HepG2 (cell line): ENCODE measurements around the gene MYO19. TPM values are rescaled to one million over a fixed set of nuclear protein-coding genes. Genes with fewer than 3 reads are reported as not detected.
A peak's percentile ranks its signal among the peaks of the same experiment; 100 is the strongest.

Experiments
- BCL6 ChIP-seq: IDR thresholded peaks from 2 replicates; pipeline ENCODE4 v1.6.1; 2016; ENCODE audit warnings: missing genetic modification reagents, missing compliant biosample characterization
- EHMT2 ChIP-seq: fragments of 200-600 bp; sonication (generic); IDR thresholded peaks from 2 replicates; pipeline ENCODE4 v1.7.0; 2017; ENCODE audit warnings: antibody characterized with exemption, low read depth, low read length, borderline replicate concordance
- HOXA3 ChIP-seq: sonication (generic); formaldehyde crosslinking; IDR thresholded peaks from 2 replicates; pipeline ENCODE4 v1.5.0; 2020; ENCODE audit warnings: missing genetic modification reagents
- KAT8 ChIP-seq: IDR thresholded peaks from 2 replicates; pipeline ENCODE4 v1.6.1; 2016; ENCODE audit warnings: missing genetic modification reagents, missing compliant biosample characterization
- KDM2A ChIP-seq: sonication (generic); formaldehyde crosslinking; IDR thresholded peaks from 2 replicates; pipeline ENCODE4 v1.4.0; 2020; ENCODE audit warnings: low read depth, missing genetic modification reagents, borderline replicate concordance
- NFIC ChIP-seq: IDR thresholded peaks from 2 replicates; pipeline ENCODE4 v1.6.1; 2012; ENCODE audit warnings: mild to moderate bottlenecking, low read length, inconsistent platforms
- TBX2 ChIP-seq: sonication (generic); formaldehyde crosslinking; IDR thresholded peaks from 2 replicates; pipeline ENCODE4 v1.5.0; 2020; ENCODE audit warnings: missing genetic modification reagents, mild to moderate bottlenecking, borderline replicate concordance
- TMF1 ChIP-seq: sonication (generic); formaldehyde crosslinking; IDR thresholded peaks from 2 replicates; pipeline ENCODE4 v1.8.1; 2022; ENCODE audit warnings: low read depth, missing genetic modification reagents
- ZNF24 ChIP-seq: fragments of 450-650 bp; IDR thresholded peaks from 2 replicates; pipeline ENCODE4 v1.6.1; 2017; ENCODE audit warnings: antibody characterized with exemption, mild to moderate bottlenecking
- polyA plus RNA-seq, 8 experiments: library from polyadenylated mRNA; depleted of rRNA in 3 of 8; stranded (reverse) in 7 of 8; unstranded in 1 of 8; fragments of >200 nt; fragmentation: Illumina TruSeq in 4 of 8; extraction: Trizol in 4 of 8; gene quantifications; 2 replicates each; pipeline versions ENCODE4 v1.2.1 to v1.2.3, GENCODE V29; 2011 to 2016; ENCODE audit warnings: low read depth in 4 of 8, missing spikeins in 1 of 8, mixed read lengths in 1 of 8; ENCODE audit not compliant: insufficient read depth in 1 of 8
- total RNA-seq, 5 experiments: library from RNA; depleted of rRNA; stranded (reverse); fragments of >200 nt; fragmentation: Illumina TruSeq; extraction: Trizol; gene quantifications; 2 replicates each; pipeline ENCODE4 v1.2.3, GENCODE V29; 2016; ENCODE audit warnings: low read depth in 1 of 5
- TF ChIP-seq, protein P1 (sequence below): sonication (generic); formaldehyde crosslinking; IDR thresholded peaks from 2 replicates; pipeline ENCODE4; 2020; ENCODE audit warnings: missing genetic modification reagents, mild to moderate bottlenecking, borderline replicate concordance
- TF ChIP-seq, protein P2 (sequence below): sonication (generic); formaldehyde crosslinking; IDR thresholded peaks from 2 replicates; pipeline ENCODE4 v1.9.0; 2022; ENCODE audit warnings: missing genetic modification reagents, mild to moderate bottlenecking, borderline replicate concordance
- TF ChIP-seq, protein P3 (sequence below): sonication (generic); formaldehyde crosslinking; IDR thresholded peaks from 2 replicates; pipeline ENCODE4 v1.4.0; 2020; ENCODE audit warnings: missing genetic modification reagents
- TF ChIP-seq, protein P4 (sequence below): IDR thresholded peaks from 2 replicates; pipeline ENCODE4 v1.6.1; 2016; ENCODE audit warnings: low read depth, control low read depth
- TF ChIP-seq, protein P5 (sequence below): sonication (generic); formaldehyde crosslinking; IDR thresholded peaks from 2 replicates; pipeline ENCODE4 v1.8.1; 2023; ENCODE audit warnings: mild to moderate bottlenecking, inconsistent platforms, moderate library complexity, missing genetic modification reagents, borderline replicate concordance
- TF ChIP-seq, protein P6 (sequence below): sonication (generic); formaldehyde crosslinking; IDR thresholded peaks from 2 replicates; pipeline ENCODE4 v1.4.0; 2020; ENCODE audit warnings: missing genetic modification reagents

The MYO19 gene
- total and polyA plus RNA-seq, 2 of the 13 experiments (the other 11 are each of a cell fraction or from before 2014, with no cell fraction given), result 75.7 to 82.3 TPM

DNA sequence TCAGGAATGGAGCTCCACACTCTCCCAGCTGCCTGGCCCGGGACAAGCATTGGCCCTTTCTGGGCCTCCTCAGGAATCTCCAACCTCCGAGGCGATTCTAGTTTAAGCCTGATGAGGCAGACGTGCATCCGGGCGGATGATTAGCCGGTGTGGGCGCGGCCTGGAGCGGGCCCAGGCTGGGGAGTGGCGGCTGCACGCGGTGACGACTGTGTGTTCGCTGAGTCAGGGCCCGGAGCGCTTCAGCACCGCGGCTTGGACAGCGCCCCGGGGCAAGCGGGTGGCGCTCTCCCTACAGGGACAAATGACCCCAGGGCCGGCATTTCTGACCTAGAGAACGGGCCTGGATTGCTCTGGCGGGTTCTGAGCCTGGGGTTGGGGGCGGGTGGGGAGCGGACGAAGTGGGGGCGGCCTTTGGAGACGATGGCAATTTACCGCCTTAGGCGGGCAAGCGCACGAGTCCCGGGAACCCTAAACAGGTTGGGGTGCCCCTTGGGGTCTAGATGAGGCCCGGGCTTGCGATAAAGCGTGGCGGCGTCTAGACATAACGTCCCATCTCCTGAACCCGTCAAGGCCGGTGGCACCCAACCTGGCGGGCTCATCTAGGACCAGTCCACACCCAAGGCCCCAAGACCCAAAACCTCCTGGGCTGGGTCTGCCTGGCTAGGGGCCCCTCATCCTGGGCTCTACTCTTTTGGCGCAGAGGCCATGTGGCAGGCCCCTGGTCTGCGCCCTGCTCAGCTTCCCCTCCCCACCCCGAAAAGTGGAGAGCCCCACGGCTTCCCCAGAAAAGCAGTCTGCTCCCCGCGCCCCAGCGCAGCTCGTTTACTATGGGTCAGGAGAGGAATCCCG lies 70.5 kb downstream of the MYO19 start (continued):
- TF ChIP-seq, protein P1, sequence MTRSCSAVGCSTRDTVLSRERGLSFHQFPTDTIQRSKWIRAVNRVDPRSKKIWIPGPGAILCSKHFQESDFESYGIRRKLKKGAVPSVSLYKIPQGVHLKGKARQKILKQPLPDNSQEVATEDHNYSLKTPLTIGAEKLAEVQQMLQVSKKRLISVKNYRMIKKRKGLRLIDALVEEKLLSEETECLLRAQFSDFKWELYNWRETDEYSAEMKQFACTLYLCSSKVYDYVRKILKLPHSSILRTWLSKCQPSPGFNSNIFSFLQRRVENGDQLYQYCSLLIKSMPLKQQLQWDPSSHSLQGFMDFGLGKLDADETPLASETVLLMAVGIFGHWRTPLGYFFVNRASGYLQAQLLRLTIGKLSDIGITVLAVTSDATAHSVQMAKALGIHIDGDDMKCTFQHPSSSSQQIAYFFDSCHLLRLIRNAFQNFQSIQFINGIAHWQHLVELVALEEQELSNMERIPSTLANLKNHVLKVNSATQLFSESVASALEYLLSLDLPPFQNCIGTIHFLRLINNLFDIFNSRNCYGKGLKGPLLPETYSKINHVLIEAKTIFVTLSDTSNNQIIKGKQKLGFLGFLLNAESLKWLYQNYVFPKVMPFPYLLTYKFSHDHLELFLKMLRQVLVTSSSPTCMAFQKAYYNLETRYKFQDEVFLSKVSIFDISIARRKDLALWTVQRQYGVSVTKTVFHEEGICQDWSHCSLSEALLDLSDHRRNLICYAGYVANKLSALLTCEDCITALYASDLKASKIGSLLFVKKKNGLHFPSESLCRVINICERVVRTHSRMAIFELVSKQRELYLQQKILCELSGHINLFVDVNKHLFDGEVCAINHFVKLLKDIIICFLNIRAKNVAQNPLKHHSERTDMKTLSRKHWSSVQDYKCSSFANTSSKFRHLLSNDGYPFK, result no peak
- TF ChIP-seq KAT8 (CRISPR knock-in tag) (0 out of 2 replicates have a peak, but pooled peaks have one; percentile 28), EHMT2 (peak; percentile 73; the same call in 1 of the 2 replicates), TMF1 (no peak), KDM2A (CRISPR knock-in tag) (peak; percentile 68; the same call in 1 of the 2 replicates), TBX2 (CRISPR knock-in tag) (peak; percentile 22; the same call in 1 of the 2 replicates), BCL6 (CRISPR knock-in tag) (no peak), ZNF24 (no peak), NFIC (no peak), HOXA3 (CRISPR knock-in tag) (peak; percentile 58)
- TF ChIP-seq, protein P2, sequence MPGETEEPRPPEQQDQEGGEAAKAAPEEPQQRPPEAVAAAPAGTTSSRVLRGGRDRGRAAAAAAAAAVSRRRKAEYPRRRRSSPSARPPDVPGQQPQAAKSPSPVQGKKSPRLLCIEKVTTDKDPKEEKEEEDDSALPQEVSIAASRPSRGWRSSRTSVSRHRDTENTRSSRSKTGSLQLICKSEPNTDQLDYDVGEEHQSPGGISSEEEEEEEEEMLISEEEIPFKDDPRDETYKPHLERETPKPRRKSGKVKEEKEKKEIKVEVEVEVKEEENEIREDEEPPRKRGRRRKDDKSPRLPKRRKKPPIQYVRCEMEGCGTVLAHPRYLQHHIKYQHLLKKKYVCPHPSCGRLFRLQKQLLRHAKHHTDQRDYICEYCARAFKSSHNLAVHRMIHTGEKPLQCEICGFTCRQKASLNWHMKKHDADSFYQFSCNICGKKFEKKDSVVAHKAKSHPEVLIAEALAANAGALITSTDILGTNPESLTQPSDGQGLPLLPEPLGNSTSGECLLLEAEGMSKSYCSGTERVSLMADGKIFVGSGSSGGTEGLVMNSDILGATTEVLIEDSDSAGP (CRISPR knock-in tag), result no peak
- TF ChIP-seq, protein P3, sequence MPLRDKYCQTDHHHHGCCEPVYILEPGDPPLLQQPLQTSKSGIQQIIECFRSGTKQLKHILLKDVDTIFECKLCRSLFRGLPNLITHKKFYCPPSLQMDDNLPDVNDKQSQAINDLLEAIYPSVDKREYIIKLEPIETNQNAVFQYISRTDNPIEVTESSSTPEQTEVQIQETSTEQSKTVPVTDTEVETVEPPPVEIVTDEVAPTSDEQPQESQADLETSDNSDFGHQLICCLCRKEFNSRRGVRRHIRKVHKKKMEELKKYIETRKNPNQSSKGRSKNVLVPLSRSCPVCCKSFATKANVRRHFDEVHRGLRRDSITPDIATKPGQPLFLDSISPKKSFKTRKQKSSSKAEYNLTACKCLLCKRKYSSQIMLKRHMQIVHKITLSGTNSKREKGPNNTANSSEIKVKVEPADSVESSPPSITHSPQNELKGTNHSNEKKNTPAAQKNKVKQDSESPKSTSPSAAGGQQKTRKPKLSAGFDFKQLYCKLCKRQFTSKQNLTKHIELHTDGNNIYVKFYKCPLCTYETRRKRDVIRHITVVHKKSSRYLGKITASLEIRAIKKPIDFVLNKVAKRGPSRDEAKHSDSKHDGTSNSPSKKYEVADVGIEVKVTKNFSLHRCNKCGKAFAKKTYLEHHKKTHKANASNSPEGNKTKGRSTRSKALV (CRISPR knock-in tag), result 0 out of 2 replicates have a peak, but pooled peaks have one; percentile 34
- TF ChIP-seq, protein P4, sequence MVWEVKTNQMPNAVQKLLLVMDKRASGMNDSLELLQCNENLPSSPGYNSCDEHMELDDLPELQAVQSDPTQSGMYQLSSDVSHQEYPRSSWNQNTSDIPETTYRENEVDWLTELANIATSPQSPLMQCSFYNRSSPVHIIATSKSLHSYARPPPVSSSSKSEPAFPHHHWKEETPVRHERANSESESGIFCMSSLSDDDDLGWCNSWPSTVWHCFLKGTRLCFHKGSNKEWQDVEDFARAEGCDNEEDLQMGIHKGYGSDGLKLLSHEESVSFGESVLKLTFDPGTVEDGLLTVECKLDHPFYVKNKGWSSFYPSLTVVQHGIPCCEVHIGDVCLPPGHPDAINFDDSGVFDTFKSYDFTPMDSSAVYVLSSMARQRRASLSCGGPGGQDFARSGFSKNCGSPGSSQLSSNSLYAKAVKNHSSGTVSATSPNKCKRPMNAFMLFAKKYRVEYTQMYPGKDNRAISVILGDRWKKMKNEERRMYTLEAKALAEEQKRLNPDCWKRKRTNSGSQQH (CRISPR knock-in tag), result 0 out of 2 replicates have a peak, but pooled peaks have one; percentile 53
- TF ChIP-seq, protein P5, sequence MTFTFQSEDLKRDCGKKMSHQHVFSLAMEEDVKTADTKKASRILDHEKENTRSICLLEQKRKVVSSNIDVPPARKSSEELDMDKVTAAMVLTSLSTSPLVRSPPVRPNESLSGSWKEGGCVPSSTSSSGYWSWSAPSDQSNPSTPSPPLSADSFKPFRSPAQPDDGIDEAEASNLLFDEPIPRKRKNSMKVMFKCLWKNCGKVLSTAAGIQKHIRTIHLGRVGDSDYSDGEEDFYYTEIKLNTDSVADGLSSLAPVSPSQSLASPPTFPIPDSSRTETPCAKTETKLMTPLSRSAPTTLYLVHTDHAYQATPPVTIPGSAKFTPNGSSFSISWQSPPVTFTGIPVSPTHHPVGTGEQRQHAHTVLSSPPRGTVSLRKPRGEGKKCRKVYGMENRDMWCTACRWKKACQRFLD (CRISPR knock-in tag), result 0 out of 2 replicates have a peak, but pooled peaks have one; percentile 42
- TF ChIP-seq, protein P6, sequence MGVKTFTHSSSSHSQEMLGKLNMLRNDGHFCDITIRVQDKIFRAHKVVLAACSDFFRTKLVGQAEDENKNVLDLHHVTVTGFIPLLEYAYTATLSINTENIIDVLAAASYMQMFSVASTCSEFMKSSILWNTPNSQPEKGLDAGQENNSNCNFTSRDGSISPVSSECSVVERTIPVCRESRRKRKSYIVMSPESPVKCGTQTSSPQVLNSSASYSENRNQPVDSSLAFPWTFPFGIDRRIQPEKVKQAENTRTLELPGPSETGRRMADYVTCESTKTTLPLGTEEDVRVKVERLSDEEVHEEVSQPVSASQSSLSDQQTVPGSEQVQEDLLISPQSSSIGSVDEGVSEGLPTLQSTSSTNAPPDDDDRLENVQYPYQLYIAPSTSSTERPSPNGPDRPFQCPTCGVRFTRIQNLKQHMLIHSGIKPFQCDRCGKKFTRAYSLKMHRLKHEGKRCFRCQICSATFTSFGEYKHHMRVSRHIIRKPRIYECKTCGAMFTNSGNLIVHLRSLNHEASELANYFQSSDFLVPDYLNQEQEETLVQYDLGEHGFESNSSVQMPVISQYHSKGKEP (CRISPR knock-in tag), result peak; percentile 42; the same call in 1 of the 2 replicates
